ENCODE results near the gene CCNL2. TPM values are rescaled to one million over a fixed set of nuclear protein-coding genes. Genes with fewer than 3 reads are reported as not detected.

The CCNL2 gene
- total and polyA plus RNA-seq, 2 experiments from 2014 or later, result 166 to 284 TPM

DNA sequence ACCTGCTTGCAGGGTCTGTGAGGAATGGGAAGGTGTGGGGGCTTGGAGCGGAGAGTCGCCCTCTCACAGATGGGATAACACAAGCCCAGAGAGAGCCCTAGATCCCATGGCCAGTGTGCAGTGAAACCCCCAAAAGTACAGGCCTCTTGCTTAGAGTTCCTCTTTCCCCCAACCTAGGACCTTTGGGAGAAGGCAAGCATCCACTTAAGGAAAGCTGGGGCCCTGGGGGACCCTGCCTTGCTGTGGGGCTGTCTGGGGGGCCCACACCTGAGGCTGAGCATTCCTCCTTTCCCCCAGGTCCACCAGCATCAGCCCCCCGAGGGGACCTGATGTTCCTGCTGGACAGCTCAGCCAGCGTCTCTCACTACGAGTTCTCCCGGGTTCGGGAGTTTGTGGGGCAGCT, 37.5 kb upstream of the CCNL2 start:
- peaks cover 18% of the 10 kb centered on the region for H3K79me2 ChIP-seq
- H3K9me2 ChIP-seq (replicated peaks; ENCODE audit: insufficient read depth), result no peaks in the 10 kb centered on the region
- no peak overlapping the region for H2AFZ ChIP-seq
- peaks cover 66% of the 10 kb centered on the region for H3K4me1 ChIP-seq (ENCODE audit: insufficient read depth)
- H4K20me1 ChIP-seq (ENCODE audit: insufficient read depth, poor library complexity, severe bottlenecking), result no peaks in the 10 kb centered on the region
- H3K27ac ChIP-seq, result no peak overlapping the region
- peak overlapping the region; percentile 96 for H3K4me2 ChIP-seq
- 92% methylated on average over 7 of the region's 7 CpGs for WGBS (ENCODE audit: low lambda C conversion rate, missing lambda C conversion rate)
- DNase-seq (ENCODE audit: low spot score), result no peak
- no peaks in the 10 kb centered on the region for H3K9me3 ChIP-seq (ENCODE audit: low read depth)
- TF ChIP-seq EZH2phosphoT487 (IDR thresholded peaks at IDR 0.05; ENCODE audit: low read depth, severe bottlenecking, unreplicated experiment) (no peak), EZH2 (IDR thresholded peaks at IDR 0.05; ENCODE audit: borderline replicate concordance) (no peak)
- TF ChIP-seq, protein P1, sequence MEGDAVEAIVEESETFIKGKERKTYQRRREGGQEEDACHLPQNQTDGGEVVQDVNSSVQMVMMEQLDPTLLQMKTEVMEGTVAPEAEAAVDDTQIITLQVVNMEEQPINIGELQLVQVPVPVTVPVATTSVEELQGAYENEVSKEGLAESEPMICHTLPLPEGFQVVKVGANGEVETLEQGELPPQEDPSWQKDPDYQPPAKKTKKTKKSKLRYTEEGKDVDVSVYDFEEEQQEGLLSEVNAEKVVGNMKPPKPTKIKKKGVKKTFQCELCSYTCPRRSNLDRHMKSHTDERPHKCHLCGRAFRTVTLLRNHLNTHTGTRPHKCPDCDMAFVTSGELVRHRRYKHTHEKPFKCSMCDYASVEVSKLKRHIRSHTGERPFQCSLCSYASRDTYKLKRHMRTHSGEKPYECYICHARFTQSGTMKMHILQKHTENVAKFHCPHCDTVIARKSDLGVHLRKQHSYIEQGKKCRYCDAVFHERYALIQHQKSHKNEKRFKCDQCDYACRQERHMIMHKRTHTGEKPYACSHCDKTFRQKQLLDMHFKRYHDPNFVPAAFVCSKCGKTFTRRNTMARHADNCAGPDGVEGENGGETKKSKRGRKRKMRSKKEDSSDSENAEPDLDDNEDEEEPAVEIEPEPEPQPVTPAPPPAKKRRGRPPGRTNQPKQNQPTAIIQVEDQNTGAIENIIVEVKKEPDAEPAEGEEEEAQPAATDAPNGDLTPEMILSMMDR (IDR thresholded peaks at IDR 0.05; ENCODE audit: poor library complexity), result no peak
- peak overlapping the region; percentile 45 for H3K4me3 ChIP-seq
- no peaks in the 10 kb centered on the region for H3K27me3 ChIP-seq
- H3K36me3 ChIP-seq (replicated peaks; ENCODE audit: insufficient read depth, low read depth), result no peaks in the 10 kb centered on the region

DNA sequence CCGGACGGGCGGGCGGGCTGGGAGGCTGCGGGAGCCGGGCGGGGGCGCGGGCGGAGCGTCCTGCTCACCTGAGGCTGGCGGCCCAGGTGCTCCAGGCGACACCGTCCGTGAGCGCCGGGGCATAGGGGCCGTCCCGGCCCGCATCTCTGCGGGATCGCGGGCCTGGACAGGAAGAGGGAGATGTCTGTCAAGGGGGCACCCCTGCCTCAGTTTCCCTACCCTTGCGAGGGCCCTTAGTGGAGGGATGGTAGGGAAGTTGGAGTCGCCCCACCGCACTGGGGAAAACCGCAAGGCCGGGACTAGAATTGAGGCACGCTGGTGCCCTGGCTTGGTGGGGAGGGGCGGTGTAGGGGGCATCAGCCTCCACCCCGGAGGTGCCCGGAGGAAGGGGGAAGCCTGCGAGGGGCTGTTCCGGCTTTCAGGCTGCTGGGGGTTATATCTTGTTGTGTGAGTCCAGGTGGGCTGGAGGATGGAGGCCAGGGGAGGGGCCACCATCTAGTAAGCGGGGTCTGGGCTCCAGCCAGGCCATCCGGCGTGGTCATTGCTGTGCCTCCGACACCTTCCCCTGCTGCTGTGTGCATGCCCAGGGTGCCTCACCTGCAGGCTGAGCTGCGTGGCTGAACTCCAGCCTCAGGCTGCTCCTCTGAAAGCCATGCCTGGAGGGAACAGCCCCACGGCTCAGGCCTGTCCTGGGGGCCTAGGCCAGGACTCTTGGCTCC, 36.9 kb upstream of the CCNL2 start:
- H3K4me1 ChIP-seq (ENCODE audit: insufficient read depth), result peaks cover 68% of the 10 kb centered on the region
- no peak overlapping the region for H2AFZ ChIP-seq

DNA sequence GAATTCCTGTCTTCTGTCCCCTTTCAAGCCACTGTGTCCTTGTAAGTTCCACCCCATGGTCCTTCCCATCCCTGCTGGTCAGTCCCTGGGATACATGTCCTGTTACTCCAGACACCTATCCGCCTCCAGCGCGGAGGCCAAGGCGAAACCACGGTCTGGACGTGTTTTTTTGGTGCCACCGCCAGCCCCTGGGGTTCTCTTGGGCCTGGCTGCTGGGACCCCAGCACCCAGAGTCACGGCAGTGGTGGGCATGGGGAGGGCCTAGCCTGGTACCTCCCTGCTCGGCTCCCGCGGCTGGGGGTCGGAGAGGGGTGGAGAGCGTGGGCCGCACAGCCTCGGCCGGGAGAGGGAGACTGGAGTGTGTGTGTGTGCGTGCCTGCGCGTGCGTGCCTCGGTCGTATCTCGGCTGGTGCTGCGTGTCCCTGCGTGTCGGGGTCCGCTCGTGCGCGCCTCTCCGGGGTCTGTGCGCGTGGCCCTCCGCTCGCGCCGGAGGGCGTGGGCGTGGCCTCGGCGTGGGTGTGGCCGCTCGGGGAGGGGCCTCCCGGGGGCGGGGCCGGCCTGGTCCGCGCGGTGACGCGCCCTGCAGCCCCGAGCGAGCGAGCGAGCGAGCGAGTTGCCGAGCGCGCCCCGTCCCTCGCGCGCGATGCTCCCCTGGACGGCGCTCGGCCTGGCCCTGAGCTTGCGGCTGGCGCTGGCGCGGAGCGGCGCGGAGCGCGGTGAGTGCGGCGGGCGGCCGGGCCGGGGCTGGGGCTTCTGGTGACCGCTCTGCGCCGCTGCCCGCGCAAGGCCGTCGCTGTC, 36.2 kb upstream of the CCNL2 start, which contains the start of gene VWA1:
VWA1 (plus strand) TSS at position 585 of the 798 bp plus-strand sequence; CDS start at position 644, 59 bp downstream.
- Histone ChIP-seq H4K20me1 (ENCODE audit: insufficient read depth, poor library complexity, severe bottlenecking) (no peaks in the 10 kb centered on the region), H3K36me3 (replicated peaks; ENCODE audit: insufficient read depth, low read depth) (no peaks in the 10 kb centered on the region), H3K9me2 (replicated peaks; ENCODE audit: insufficient read depth) (no peaks in the 10 kb centered on the region), H2AFZ (peak within 1 kb of the TSS; percentile 26), H3K4me3 (peak within 1 kb of the TSS; percentile 47), H3K4me2 (peak within 1 kb of the TSS; percentile 96), H3K27me3 (no peaks in the 10 kb centered on the region), H3K9me3 (ENCODE audit: low read depth) (no peaks in the 10 kb centered on the region), H3K4me1 (ENCODE audit: insufficient read depth) (peaks cover 70% of the 10 kb centered on the region), H3K27ac (peak within 1 kb of the TSS; percentile 96), H3K79me2 (peaks cover 18% of the 10 kb centered on the region)
- WGBS (ENCODE audit: low lambda C conversion rate, missing lambda C conversion rate), result 18% methylated on average over 53 of the region's 89 CpGs
- no peak for TF ChIP-seq EZH2phosphoT487 (IDR thresholded peaks at IDR 0.05; ENCODE audit: low read depth, severe bottlenecking, unreplicated experiment)
- DNase-seq (ENCODE audit: low spot score), result peak; percentile 92

More for the DNA sequence above, 36.9 kb upstream of the CCNL2 start:
- Histone ChIP-seq H3K9me2 (replicated peaks; ENCODE audit: insufficient read depth) (no peaks in the 10 kb centered on the region), H3K4me3 (peak overlapping the region; percentile 45), H3K4me2 (peak overlapping the region; percentile 96), H3K9me3 (ENCODE audit: low read depth) (no peaks in the 10 kb centered on the region), H3K27me3 (no peaks in the 10 kb centered on the region), H3K36me3 (replicated peaks; ENCODE audit: insufficient read depth, low read depth) (no peaks in the 10 kb centered on the region), H3K79me2 (peaks cover 18% of the 10 kb centered on the region), H4K20me1 (ENCODE audit: insufficient read depth, poor library complexity, severe bottlenecking) (no peaks in the 10 kb centered on the region), H3K27ac (peak overlapping the region; percentile 19)
- TF ChIP-seq EZH2 (IDR thresholded peaks at IDR 0.05; ENCODE audit: borderline replicate concordance), result no peak
- TF ChIP-seq EZH2phosphoT487 (IDR thresholded peaks at IDR 0.05; ENCODE audit: low read depth, severe bottlenecking, unreplicated experiment), result no peak
- TF ChIP-seq, protein P1 (IDR thresholded peaks at IDR 0.05; ENCODE audit: poor library complexity), result no peak
- no peak for DNase-seq (ENCODE audit: low spot score)
- WGBS (ENCODE audit: low lambda C conversion rate, missing lambda C conversion rate), result 28% methylated on average over 24 of the region's 40 CpGs

DNA sequence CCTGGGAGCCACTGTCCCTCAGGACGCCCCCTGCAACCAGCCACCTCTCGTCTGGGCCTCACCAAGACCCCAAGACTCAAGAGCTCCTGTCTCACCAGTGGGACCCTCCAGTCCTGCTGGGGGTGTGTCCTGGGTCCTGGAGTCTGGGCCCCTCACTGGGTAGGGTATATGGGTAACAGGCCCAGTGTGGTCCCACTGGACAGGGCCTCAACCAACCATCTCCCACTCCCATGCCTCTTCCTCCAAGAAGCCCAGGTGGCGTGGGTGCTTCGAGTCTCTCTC, 35.6 kb upstream of the CCNL2 start:
- Histone ChIP-seq H3K36me3 (replicated peaks; ENCODE audit: insufficient read depth, low read depth) (no peaks in the 10 kb centered on the region), H3K9me2 (replicated peaks; ENCODE audit: insufficient read depth) (no peaks in the 10 kb centered on the region), H3K4me2 (peak overlapping the region; percentile 96), H2AFZ (peak overlapping the region; percentile 26), H3K27me3 (no peaks in the 10 kb centered on the region), H3K9me3 (ENCODE audit: low read depth) (no peaks in the 10 kb centered on the region), H3K4me3 (no peak overlapping the region), H4K20me1 (ENCODE audit: insufficient read depth, poor library complexity, severe bottlenecking) (no peaks in the 10 kb centered on the region), H3K4me1 (ENCODE audit: insufficient read depth) (peaks cover 75% of the 10 kb centered on the region), H3K79me2 (peaks cover 18% of the 10 kb centered on the region), H3K27ac (peak overlapping the region; percentile 96)
- 86% methylated on average over 4 of the region's 4 CpGs for WGBS (ENCODE audit: low lambda C conversion rate, missing lambda C conversion rate)
- DNase-seq (ENCODE audit: low spot score), result no peak
- TF ChIP-seq EZH2phosphoT487 (IDR thresholded peaks at IDR 0.05; ENCODE audit: low read depth, severe bottlenecking, unreplicated experiment) (no peak), EZH2 (IDR thresholded peaks at IDR 0.05; ENCODE audit: borderline replicate concordance) (no peak)
- TF ChIP-seq, protein P1 (IDR thresholded peaks at IDR 0.05; ENCODE audit: poor library complexity), result no peak

Data from hepatocyte (in vitro differentiated cells).